Spleen (tissue), 11 donors: ENCODE measurements around the gene APOBEC4. TPM values are rescaled to one million over a fixed set of nuclear protein-coding genes. Genes with fewer than 3 reads are reported as not detected.

Experiments used
- DNase-seq: peaks from one replicate; pipeline ENCODE4 v3.0.0-alpha.2; 2020
- H3K27ac ChIP-seq, 8 donors: fragments of 200-600 bp; sonication (generic) in 7 of 8; 1 replicate in 4 of 8; 2 replicates in 4 of 8; pipeline versions ENCODE4 v1.5.0 to v1.8.0; 2016 to 2021; ENCODE audit warnings: inconsistent platforms in 4 of 8, mild to moderate bottlenecking in 4 of 8, moderate library complexity in 1 of 8
- H3K27me3 ChIP-seq, 7 donors: fragments of 200-600 bp; sonication (generic) in 6 of 7; replicated peaks in 1 of 7; 1 replicate in 4 of 7; 2 replicates in 3 of 7; pipeline versions ENCODE4 v1.5.0 to v1.8.0; 2016 to 2021; ENCODE audit warnings: inconsistent platforms in 3 of 7, mild to moderate bottlenecking in 1 of 7
- H3K36me3 ChIP-seq, 6 donors: fragments of 200-600 bp; sonication (generic) in 5 of 6; 1 replicate in 4 of 6; 2 replicates in 2 of 6; pipeline versions ENCODE4 v1.5.0 to v1.8.0; 2016 to 2021; ENCODE audit warnings: inconsistent platforms in 2 of 6
- H3K4me1 ChIP-seq, 6 donors: fragments of 200-600 bp; sonication (generic) in 5 of 6; 1 replicate in 3 of 6; 2 replicates in 3 of 6; pipeline versions ENCODE4 v1.5.0 to v1.8.0; 2016 to 2021; ENCODE audit warnings: inconsistent platforms in 3 of 6
- H3K4me3 ChIP-seq, 8 donors: fragments of 200-600 bp; sonication (generic) in 7 of 8; 1 replicate in 4 of 8; 2 replicates in 4 of 8; pipeline versions ENCODE4 v1.5.0 to v1.8.0; 2016 to 2021; ENCODE audit warnings: inconsistent platforms in 4 of 8, mild to moderate bottlenecking in 4 of 8, moderate library complexity in 2 of 8
- H3K9me3 ChIP-seq, 8 donors: fragments of 200-600 bp; sonication (generic) in 7 of 8; 1 replicate in 4 of 8; 2 replicates in 4 of 8; pipeline versions ENCODE4 v1.5.0 to v1.8.0; 2016 to 2021; ENCODE audit warnings: inconsistent platforms in 4 of 8
- POLR2A ChIP-seq, 3 donors: fragments of 450-650 bp; IDR thresholded peaks; one replicate each; pipeline ENCODE4 v1.5.1; 2017; ENCODE audit warnings: antibody characterized with exemption in 3 of 3, mild to moderate bottlenecking in 1 of 3
- POLR2AphosphoS5 ChIP-seq, 3 donors: sonication (generic); formaldehyde crosslinking; IDR thresholded peaks; one replicate each; pipeline ENCODE4 v1.5.1; 2017; ENCODE audit warnings: antibody characterized with exemption in 3 of 3
- WGBS, 5 donors: extraction: QIAGEN DNeasy Blood & Tissue Kit in 3 of 5; methylation state at CpG; one replicate each; pipeline versions ENCODE4 v1.1.5 to v1.1.7; 2013 to 2018; 5-methylcytosine and 5-hydroxymethylcytosine counted together
- intact Hi-C: fragments of 100-400 bp; cut with DNase I; formaldehyde crosslinking; loops from one replicate; pipeline ENCODE4 v1.15.0; 2023; ENCODE audit warnings: low total_unique reads
- polyA plus RNA-seq, 3 donors: library from polyadenylated mRNA; stranded (reverse); fragments of 200-250 nt; gene quantifications; one replicate each; pipeline ENCODE4 v1.2.1, GENCODE V29; 2013
- total RNA-seq, 7 donors: library from RNA; depleted of rRNA in 3 of 7; stranded (reverse); fragments of >200 nt in 3 of 7; fragmentation: NEBNext Ultra II Directional in 4 of 7; extraction: Animal tissue kit (Norgen Biotek cat#: 25700) in 4 of 7; gene quantifications; one replicate each; pipeline versions ENCODE4 v1.1.0 to v1.2.1, GENCODE V29; 2016 to 2021
- TF ChIP-seq, protein P1 (sequence below), 11 experiments: fragments of 200-600 bp in 7 of 11; fragments of 450-650 bp in 4 of 11; sonication (generic) in 4 of 11; IDR thresholded peaks in 8 of 11; conservative IDR thresholded peaks in 3 of 11; 1 replicate in 7 of 11; 2 replicates in 4 of 11; pipeline versions ENCODE4 v1.4.0 to v1.8.0; 2016 to 2021; ENCODE audit warnings: antibody characterized with exemption in 11 of 11, inconsistent platforms in 4 of 11, mild to moderate bottlenecking in 1 of 11
- donor health status: healthy with polysubstance abuse.
- donor health status: DM: no; HTN: no; CAD: no; lungs with moderate emphysema.
- donor health status: DM: no; HTN: no; CAD: no.
- donor health status: Bipolar disorder and iron deficiency.
- donor health status: healthy.
- donor health status: DM: no; HTN: no; CAD: no.
- donor health status: DM: yes; HTN: yes; CAD: no.

Gene APOBEC4
- total and polyA plus RNA-seq, 10 donors, result not detected

DNA sequence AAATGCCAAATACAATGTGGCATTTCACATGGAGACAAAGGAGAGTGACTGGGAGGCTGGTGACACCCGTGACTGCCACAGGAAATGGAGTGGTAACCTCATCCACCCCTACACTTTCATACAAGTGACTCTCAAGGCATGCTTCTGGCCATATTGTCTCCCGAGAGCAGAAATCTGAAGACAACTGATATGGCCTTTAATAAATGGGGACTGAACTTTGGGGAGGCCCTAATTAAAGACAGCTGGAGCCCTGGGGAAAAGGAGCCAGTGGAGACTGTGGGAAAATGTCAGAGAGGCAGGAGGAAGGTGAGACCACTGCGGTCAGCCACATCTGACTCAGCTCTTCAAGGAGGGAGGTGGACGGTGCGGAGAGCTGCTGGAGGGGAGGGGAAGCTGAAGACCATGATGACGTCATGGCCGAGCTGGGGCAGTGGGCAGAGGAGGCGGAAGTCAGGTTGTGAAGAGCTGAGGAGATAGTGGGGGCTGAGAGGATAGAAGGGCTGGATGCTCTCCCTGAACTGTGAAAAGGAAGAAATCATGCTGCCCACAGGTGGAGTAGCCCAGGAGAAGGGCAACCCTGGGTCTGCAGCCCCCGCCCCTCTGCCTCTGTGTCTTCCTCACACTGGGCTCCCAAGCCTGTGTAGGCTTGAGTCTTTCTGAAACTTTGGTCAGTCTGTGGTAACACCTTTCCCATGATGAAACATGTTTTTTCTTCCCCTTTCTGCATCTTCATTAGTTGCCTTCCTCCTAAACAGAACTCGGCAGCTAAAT, 48.9 kb downstream of the APOBEC4 start:
- H3K27ac ChIP-seq, result peak overlapping the region in 7 of 8 donors; percentile 76 to 94 (median 85)
- 27 to 62% (median 42%) methylated on average over 10 of the region's 10 CpGs for WGBS, 5 donors

DNA sequence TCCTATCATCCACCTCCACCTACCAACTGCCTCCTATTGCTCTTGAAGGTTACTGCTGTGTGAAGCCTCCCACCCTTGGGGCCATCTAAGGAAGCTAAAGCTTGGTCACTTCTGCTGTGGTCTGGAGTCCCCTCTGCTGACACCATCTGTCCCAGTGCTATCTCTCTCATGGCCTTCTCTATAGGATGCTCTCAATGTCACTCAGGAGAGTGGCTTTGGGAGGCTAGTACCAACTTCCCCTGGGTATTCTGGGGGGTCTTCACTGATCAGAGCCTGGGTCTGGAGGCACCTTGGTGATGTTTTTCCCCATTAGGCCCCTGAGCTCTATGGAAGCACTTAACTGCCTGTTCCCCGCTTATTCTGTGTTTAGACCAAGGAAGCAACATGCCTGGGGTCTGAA, 50.6 kb downstream of the APOBEC4 start:
- H3K4me1 ChIP-seq, result peaks cover 0 to 75% (median 15%) of the 10 kb centered on the region in 6 donors
- no peaks in the 10 kb centered on the region for H3K27me3 ChIP-seq
- H3K36me3 ChIP-seq, result no peaks in the 10 kb centered on the region
- intact Hi-C loops, result no loop called here
- WGBS, 5 donors, result 80 to 98% (median 94%) methylated on average over 1 of the region's 1 CpG
- peak overlapping the region in 1 of 8 donors; percentile 58 for H3K4me3 ChIP-seq
- H3K27ac ChIP-seq, result peak overlapping the region in 4 of 8 donors; percentile 36 to 94 (median 90)
- no peak for DNase-seq
- no peaks in the 10 kb centered on the region for H3K9me3 ChIP-seq
- TF ChIP-seq POLR2AphosphoS5 (IDR thresholded peaks at IDR 0.05) (no peak), POLR2A (IDR thresholded peaks at IDR 0.05) (no peak)
- TF ChIP-seq, protein P1, sequence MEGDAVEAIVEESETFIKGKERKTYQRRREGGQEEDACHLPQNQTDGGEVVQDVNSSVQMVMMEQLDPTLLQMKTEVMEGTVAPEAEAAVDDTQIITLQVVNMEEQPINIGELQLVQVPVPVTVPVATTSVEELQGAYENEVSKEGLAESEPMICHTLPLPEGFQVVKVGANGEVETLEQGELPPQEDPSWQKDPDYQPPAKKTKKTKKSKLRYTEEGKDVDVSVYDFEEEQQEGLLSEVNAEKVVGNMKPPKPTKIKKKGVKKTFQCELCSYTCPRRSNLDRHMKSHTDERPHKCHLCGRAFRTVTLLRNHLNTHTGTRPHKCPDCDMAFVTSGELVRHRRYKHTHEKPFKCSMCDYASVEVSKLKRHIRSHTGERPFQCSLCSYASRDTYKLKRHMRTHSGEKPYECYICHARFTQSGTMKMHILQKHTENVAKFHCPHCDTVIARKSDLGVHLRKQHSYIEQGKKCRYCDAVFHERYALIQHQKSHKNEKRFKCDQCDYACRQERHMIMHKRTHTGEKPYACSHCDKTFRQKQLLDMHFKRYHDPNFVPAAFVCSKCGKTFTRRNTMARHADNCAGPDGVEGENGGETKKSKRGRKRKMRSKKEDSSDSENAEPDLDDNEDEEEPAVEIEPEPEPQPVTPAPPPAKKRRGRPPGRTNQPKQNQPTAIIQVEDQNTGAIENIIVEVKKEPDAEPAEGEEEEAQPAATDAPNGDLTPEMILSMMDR (IDR thresholded peaks at IDR 0.05 in 8 of 11, conservative IDR thresholded peaks at IDR 0.05 in 3 of 11), result no peak

More for the DNA sequence above, 48.9 kb downstream of the APOBEC4 start:
- no peak for TF ChIP-seq POLR2A (IDR thresholded peaks at IDR 0.05)
- TF ChIP-seq POLR2AphosphoS5 (IDR thresholded peaks at IDR 0.05), result peak in 2 of 3 donors; percentile 19 to 34
- Histone ChIP-seq H3K9me3 (no peaks in the 10 kb centered on the region), H3K36me3 (no peaks in the 10 kb centered on the region), H3K4me3 (peak overlapping the region in 1 of 8 donors; percentile 58), H3K4me1 (peaks cover 0 to 81% (median 26%) of the 10 kb centered on the region in 6 donors), H3K27me3 (no peaks in the 10 kb centered on the region)
- intact Hi-C loops, result no loop called here
- DNase-seq, result peak; percentile 91

DNA sequence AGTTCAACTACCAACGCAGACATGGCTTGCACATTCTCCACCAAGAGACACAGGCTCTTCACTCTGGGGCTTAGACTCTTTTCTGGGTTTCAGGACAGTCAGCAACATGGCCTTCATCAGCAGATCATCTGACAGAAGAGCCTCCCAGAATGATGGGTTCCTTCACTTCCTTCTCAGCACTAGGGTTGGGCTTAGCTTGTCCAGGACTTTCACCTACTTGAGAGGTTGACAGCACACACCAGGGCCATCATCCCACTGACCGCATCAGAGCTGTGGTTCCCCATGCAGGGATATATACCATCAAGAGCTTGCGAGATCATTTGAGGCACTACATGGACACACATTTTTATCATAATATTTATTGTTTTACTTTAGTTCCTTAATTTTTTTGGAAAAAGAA, 52.5 kb downstream of the APOBEC4 start:
- intact Hi-C loops, result no loop called here
- WGBS, 5 donors, result 90 to 99% (median 94%) methylated on average over 3 of the region's 3 CpGs
- DNase-seq, result no peak
- Histone ChIP-seq H3K27ac (peak overlapping the region in 7 of 8 donors; percentile 44 to 94 (median 68)), H3K4me3 (peak overlapping the region in 1 of 8 donors; percentile 32), H3K9me3 (no peaks in the 10 kb centered on the region), H3K36me3 (no peaks in the 10 kb centered on the region), H3K4me1 (peaks cover 0 to 56% (median 8%) of the 10 kb centered on the region in 6 donors), H3K27me3 (no peaks in the 10 kb centered on the region)
- no peak for TF ChIP-seq POLR2A (IDR thresholded peaks at IDR 0.05)

DNA sequence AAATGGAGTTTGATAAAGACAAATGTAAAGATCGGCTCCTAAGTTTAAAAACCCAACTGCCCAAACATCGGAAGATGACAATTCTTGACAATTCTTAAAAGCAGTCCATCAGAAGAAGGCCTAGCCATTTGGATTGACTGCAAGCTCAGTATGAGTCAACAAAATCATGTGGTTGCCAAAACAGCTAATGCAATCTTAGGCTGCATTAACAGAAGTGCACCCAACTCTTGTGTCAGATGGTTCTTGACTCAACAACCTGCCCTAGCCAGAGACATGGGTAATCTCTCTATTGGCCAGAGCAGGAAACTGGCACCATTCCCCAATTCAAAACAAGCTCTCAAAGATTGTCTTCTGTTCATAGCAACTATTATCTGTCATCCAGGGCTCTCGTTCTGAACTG, 53.0 kb downstream of the APOBEC4 start:
- 84 to 90% (median 87%) methylated on average over 3 of the region's 3 CpGs for WGBS, 5 donors
- TF ChIP-seq, protein P1 (IDR thresholded peaks at IDR 0.05 in 8 of 11, conservative IDR thresholded peaks at IDR 0.05 in 3 of 11), result no peak
- TF ChIP-seq POLR2A (IDR thresholded peaks at IDR 0.05) (no peak), POLR2AphosphoS5 (IDR thresholded peaks at IDR 0.05) (peak in 1 of 3 donors; percentile 40)
- Histone ChIP-seq H3K4me3 (peak overlapping the region in 1 of 8 donors; percentile 32), H3K36me3 (no peaks in the 10 kb centered on the region), H3K27me3 (no peaks in the 10 kb centered on the region), H3K4me1 (peaks cover 0 to 51% (median 8%) of the 10 kb centered on the region in 6 donors), H3K9me3 (no peaks in the 10 kb centered on the region), H3K27ac (peak overlapping the region in 7 of 8 donors; percentile 44 to 94 (median 68))
- intact Hi-C loops, result no loop called here
- DNase-seq, result no peak

DNA sequence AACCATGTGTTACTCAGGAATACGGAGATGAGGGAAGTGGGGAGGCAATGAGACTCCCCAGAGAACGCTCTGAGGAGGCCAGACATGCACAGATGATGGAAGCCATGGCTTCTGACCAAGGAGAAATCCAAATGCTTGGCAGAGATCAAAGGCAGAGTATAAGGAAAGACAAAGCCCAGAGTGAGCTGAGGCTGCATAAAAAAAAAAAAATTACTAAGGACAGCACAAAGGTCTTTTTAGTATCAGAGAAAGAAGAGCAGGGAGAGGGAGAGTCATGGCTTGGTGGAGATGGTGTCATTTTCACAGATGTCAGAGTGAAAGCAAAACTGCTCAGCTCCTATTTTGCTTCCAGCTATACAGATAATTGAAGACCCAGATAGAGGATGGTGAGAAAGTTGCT, 54.7 kb downstream of the APOBEC4 start:
- WGBS, 5 donors, result 57 to 72% (median 69%) methylated on average over 2 of the region's 2 CpGs
- Histone ChIP-seq H3K27me3 (no peaks in the 10 kb centered on the region), H3K4me3 (no peak overlapping the region), H3K4me1 (peaks cover 0 to 43% (median 12%) of the 10 kb centered on the region in 6 donors), H3K9me3 (no peaks in the 10 kb centered on the region), H3K27ac (peak overlapping the region in 2 of 8 donors; percentile 22 to 94), H3K36me3 (no peaks in the 10 kb centered on the region)
- intact Hi-C loops, result no loop called here
- DNase-seq, result no peak
- TF ChIP-seq POLR2AphosphoS5 (IDR thresholded peaks at IDR 0.05) (no peak), POLR2A (IDR thresholded peaks at IDR 0.05) (no peak)
- TF ChIP-seq, protein P1 (IDR thresholded peaks at IDR 0.05 in 8 of 11, conservative IDR thresholded peaks at IDR 0.05 in 3 of 11), result no peak
